Measurements from ENCODE around the gene GLDC.

DNA sequence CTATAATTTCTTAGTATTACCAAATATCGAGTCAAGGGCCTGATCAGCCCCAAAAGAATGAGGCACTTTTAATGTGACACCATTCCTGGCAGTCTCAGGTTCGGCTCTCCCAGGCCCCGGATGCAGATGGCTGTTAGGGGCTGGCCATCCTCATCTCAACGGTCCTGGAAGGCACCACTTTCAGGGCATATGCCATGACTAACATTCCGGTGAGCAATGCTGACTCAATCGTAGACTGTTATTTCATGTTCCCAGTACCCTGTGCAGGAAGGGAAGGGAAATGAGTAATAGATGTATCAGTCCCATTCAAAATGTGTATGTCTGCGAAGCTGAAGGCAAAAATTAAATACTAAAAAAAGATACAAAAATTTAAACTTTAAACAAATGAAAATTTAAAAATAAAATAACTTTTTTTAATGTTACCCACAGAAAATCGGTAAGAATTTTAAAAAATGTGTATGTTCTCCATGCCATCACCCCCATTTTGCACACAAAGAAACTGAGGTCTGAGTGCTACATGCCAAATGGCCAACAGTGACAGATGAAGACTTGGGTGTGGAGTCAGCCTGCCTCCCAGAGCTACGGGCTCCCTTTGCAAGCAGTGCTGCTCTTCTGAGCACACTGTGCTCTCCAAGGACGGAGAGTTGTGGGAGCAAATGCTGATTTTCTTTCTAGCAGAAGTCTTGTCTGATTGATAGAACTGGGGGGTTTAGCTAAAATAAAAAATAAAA lies 79.0 kb downstream of the GLDC start:
- TF ChIP-seq, protein P1, sequence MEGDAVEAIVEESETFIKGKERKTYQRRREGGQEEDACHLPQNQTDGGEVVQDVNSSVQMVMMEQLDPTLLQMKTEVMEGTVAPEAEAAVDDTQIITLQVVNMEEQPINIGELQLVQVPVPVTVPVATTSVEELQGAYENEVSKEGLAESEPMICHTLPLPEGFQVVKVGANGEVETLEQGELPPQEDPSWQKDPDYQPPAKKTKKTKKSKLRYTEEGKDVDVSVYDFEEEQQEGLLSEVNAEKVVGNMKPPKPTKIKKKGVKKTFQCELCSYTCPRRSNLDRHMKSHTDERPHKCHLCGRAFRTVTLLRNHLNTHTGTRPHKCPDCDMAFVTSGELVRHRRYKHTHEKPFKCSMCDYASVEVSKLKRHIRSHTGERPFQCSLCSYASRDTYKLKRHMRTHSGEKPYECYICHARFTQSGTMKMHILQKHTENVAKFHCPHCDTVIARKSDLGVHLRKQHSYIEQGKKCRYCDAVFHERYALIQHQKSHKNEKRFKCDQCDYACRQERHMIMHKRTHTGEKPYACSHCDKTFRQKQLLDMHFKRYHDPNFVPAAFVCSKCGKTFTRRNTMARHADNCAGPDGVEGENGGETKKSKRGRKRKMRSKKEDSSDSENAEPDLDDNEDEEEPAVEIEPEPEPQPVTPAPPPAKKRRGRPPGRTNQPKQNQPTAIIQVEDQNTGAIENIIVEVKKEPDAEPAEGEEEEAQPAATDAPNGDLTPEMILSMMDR (IDR thresholded peaks at IDR 0.05), result no peak
- TF ChIP-seq POLR2A (IDR thresholded peaks at IDR 0.05), result no peak
- no peak for TF ChIP-seq EP300 (IDR thresholded peaks at IDR 0.05)
- no peak for TF ChIP-seq POLR2AphosphoS5 (IDR thresholded peaks at IDR 0.05)

All from upper lobe of left lung (tissue), 4 donors.